SU-DHL-6 (cell line): ENCODE data around the gene SEC24B.
A peak's percentile ranks its signal among the peaks of the same experiment; 100 is the strongest.

ENCODE experiments used
- EZH2phosphoT487 ChIP-seq: fragments of 200-600 bp; sonication (generic), shearing (Covaris generic); conservative IDR thresholded peaks from 2 replicates; pipeline ENCODE4 v1.6.1; 2018; ENCODE audit warnings: mild to moderate bottlenecking, antibody characterized with exemption, low read length, moderate library complexity, mixed read lengths
- TF ChIP-seq, protein P1 (sequence below): fragments of 200-600 bp; sonication (generic); IDR thresholded peaks from one replicate; pipeline ENCODE4 v1.5.1; 2017; ENCODE audit warnings: antibody characterized with exemption, mild to moderate bottlenecking, low read length, moderate library complexity; ENCODE audit not compliant: insufficient read depth, poor library complexity, severe bottlenecking

- no peak for TF ChIP-seq EZH2phosphoT487
- TF ChIP-seq, protein P1, sequence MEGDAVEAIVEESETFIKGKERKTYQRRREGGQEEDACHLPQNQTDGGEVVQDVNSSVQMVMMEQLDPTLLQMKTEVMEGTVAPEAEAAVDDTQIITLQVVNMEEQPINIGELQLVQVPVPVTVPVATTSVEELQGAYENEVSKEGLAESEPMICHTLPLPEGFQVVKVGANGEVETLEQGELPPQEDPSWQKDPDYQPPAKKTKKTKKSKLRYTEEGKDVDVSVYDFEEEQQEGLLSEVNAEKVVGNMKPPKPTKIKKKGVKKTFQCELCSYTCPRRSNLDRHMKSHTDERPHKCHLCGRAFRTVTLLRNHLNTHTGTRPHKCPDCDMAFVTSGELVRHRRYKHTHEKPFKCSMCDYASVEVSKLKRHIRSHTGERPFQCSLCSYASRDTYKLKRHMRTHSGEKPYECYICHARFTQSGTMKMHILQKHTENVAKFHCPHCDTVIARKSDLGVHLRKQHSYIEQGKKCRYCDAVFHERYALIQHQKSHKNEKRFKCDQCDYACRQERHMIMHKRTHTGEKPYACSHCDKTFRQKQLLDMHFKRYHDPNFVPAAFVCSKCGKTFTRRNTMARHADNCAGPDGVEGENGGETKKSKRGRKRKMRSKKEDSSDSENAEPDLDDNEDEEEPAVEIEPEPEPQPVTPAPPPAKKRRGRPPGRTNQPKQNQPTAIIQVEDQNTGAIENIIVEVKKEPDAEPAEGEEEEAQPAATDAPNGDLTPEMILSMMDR = peak; percentile 50
These were observed at the start of gene SEC24B for GRCh38 chr4:109433205-109434006.
